NCI-H345 (cell line): ENCODE measurements around the gene SRP9.
"Not testable (repeated sequence)": the region's sequence is repeated elsewhere in the genome, so short reads cannot be mapped to it uniquely, and the experiment has no call there.

ENCODE experiments used
- DNase-seq: peaks from one replicate; lab custom pipeline; 2025; lab: John Stamatoyannopoulos, UW

The SRP9 gene

DNA sequence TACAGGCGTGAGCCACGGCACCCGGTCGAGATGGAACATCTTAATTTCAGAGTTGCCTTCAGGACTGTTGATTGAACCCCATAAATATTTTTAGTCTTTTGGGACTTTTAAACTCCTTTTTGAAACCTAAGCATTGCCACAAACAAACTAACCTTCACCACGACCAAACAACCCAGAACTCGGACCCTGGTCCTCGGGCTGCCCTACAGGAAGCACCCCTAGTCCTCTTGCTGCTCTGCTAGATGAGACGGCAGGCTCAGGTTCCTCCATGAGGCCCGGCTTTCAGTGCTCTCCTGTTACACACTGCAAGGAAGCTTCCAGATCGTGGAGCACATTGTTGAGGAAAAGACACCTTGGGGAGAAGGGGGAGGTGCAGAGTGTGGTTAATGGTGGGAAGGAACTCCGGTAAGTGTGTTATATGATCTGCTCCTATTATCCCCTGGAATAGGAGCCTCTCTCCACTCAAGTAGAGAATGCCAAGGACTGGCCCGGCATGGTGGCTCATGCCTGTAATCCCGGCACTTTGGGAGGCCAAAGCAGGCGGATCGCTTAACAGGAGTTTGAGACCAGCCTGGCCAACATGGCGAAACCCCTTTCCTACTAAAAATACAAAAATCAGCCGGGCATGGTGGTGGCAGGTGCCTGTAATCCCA, 38.0 kb downstream of the SRP9 start:
- no peak for DNase-seq

GRCh38 chr1:225816643-225817538, 39.3 kb downstream of the SRP9 start:
- no peak for DNase-seq

DNA sequence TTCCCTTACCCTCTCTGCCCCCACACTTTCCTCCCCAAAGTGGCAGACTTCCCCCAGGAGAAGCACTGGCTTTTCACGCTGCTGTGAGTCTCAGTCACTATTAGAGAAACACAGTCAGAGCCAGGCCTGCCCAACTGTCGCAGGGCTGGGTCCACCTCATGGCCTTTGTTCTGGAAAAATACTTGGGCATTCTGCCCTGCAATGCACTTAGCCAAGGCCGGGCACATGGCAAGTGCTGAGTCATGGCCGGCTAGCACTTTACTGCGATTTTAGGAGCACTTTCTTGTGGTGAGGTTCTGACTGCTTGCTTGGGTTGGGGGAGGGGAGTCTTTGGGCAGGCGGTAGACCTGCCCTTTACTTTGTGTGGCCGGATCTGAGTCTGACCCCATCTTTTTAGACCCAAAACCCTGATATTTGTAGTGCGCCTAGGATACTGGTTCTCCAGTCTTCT, 40.0 kb downstream of the SRP9 start:
- DNase-seq, result no peak

GRCh38 chr1:225818229-225818628, 40.6 kb downstream of the SRP9 start:
- DNase-seq, result no peak

DNA sequence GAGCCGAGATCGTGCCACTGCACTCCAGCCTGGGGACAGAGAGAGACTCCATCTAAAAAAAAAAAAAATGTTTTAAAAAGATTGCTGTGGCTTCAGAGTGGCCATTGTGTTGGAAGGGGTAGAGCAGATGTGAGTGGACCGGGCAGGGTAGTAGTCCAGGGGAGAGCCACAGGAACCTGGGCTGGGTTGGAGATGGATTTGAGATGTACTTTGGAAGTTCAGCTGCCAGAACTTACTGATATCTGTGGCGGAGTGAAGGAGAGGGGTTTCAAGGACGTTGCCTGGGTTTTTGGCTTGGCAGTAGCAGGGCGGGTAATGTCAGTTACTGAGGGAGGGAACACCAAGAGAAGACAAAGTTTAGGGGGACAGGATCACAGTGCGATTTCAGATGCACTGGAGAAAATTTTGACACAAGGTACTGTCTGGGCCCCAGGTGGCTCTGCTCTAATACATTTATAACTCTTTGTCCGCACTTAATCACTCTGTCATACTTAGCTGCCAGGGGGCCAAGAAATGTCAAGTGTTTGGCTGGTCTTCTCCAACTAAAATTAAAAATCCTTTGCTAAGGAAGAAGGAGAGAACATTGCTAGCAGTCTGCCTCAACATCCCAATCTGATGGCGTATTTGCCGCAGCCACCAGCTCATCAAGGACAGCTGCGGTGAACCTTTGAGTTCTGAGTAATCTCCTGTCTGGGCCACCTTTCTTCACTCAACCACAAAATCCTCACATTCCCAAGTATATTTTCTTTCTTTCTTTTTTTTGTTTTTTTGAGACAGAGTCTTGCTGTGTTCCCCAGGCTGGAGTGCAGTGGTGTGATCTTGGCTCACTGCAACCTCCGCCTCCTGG, 41.9 kb downstream of the SRP9 start:
- DNase-seq, result no peak

DNA sequence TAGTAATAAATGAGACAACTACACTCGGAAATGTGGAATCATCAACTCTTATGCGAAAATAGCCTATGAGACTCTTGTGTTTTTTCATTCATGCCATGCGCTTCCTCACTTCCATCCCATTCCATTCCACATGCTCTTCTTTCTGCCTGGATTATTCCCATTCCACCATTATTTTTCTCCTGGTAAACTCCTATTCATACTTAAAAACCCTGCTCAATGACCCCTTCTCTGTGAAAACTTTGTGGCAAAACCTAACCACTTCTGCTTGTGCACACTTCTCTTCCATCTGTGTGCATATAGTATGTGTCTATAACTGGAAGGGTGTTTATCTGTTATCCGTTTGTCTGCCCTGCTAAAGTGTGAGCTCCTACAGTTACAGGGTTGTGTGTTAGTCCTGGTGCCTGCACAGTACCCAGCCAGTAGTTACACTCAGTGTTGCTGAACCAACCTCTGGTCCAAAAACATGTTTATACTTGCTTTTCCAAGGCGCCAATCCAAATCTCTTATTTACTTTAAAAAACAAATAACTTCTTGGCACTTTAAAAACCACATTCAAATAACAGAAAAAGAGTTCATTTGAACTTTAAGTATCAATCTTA, 43.0 kb downstream of the SRP9 start:
- no peak for DNase-seq

- DNase-seq, result no peak
Observed at GRCh38 chr1:225822655-225823403, 45.2 kb downstream of the SRP9 start.

DNA sequence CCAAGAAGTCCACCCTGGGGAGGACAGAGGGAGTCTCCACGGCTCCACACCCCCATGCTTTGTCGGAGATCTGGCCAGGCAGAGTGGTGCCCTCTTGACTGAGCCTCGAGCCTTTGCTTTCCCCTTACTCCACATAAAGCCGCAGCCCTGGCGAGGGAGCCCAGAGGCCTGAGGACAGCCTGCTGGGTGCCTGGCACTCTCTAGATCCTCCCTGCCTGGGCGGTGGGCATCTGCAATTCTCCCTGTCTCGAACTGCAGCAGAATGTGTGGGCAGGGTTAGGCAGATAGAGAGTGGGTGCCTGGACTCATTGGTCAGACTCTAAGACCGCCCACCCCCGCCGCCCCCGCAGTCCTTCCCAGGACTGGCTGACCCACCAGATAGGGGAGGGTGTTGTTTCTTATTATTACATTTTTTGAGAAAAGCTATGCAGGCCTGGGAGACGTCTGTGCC, 46.2 kb downstream of the SRP9 start:
- no peak for DNase-seq

DNA sequence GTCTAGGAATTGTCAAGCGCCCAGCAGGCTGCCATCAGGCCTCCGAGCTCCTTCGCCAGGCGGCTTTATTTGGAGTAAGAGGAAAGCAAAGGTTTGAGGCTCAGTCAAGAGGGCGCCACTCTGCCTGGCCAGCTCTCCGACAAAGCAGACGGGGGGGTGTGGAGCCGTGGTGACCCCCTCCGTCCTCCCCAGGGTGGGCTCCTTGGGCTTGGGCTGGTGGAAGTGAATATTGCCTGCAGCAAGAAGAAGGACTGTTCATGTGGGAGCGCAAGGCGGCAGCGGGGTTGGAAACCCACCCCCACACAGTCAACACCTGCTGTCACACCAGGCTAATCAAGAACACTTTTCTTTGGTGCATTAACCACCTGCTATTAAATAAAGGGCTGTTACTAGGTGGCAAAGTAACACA, 46.9 kb downstream of the SRP9 start:
- peak; percentile 80 for DNase-seq

DNA sequence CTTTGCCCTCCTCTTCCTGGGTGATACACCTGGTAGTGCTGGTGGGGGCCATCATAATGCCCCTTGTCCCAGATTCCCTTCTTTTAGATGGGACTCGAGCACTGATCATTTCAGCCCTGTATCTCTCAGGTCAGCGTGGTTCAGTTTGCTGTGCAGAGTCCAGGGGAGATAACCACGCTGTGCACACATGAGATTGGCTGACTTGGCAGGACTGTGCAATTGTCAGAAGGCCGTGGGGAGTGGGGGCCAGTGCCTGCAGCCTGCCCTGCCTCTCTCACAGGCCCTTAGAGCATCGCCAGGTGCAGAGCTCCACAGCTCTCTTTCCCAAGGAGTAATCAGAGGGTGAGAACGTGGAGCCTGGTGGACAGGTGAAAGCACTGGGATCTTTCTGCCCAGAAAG, 47.5 kb downstream of the SRP9 start:
- peak; percentile 48 for DNase-seq

- peak; percentile 46 for DNase-seq
Observed at GRCh38 chr1:225825607-225826007, 48.0 kb downstream of the SRP9 start.

- no peak for DNase-seq
Observed at GRCh38 chr1:225827076-225827475, 49.5 kb downstream of the SRP9 start.

DNA sequence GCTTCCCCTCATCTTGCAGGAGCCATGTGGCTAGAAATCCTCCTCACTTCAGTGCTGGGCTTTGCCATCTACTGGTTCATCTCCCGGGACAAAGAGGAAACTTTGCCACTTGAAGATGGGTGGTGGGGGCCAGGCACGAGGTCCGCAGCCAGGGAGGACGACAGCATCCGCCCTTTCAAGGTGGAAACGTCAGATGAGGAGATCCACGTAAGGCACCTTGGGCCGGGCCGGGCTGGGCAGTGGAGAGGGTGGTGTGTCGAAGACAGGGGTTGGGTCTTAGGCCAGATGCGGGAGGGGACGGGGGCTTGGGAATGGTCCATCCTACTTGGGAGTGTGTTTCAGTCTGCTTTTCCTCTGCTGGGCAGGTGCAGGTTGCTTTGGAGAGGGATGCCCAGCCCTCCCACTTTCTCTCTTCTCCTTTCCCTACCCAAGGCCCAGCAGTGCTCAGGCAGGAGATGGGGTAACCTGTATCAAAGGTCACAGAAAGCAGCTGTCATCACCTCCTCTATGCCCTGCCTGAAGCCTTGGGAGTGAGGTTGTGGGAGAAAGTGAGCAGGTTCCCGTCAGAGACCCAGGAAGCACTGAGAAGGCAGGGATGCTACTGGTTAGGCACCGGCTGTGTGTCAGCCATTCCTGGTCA, 51.2 kb downstream of the SRP9 start:
- no peak for DNase-seq

DNA sequence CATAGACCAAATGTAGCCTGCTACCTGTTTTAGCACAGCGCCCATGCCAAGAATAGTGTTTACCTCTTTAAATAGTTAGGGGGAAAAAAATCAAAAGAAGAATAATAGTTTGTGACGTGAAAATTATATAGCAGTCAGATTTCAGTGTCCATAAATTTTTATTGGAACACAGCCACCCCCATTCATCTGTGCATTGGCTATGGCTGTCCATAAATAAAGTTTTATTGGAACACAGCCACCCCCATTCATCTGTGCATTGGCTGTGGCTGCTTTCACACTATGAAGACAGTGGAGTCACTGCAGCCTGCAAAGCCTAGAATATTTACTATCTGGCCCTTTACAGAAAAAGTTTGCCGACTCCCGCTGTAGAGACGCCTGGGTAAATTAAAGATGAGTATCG, 53.2 kb downstream of the SRP9 start:
- no peak for DNase-seq

DNA sequence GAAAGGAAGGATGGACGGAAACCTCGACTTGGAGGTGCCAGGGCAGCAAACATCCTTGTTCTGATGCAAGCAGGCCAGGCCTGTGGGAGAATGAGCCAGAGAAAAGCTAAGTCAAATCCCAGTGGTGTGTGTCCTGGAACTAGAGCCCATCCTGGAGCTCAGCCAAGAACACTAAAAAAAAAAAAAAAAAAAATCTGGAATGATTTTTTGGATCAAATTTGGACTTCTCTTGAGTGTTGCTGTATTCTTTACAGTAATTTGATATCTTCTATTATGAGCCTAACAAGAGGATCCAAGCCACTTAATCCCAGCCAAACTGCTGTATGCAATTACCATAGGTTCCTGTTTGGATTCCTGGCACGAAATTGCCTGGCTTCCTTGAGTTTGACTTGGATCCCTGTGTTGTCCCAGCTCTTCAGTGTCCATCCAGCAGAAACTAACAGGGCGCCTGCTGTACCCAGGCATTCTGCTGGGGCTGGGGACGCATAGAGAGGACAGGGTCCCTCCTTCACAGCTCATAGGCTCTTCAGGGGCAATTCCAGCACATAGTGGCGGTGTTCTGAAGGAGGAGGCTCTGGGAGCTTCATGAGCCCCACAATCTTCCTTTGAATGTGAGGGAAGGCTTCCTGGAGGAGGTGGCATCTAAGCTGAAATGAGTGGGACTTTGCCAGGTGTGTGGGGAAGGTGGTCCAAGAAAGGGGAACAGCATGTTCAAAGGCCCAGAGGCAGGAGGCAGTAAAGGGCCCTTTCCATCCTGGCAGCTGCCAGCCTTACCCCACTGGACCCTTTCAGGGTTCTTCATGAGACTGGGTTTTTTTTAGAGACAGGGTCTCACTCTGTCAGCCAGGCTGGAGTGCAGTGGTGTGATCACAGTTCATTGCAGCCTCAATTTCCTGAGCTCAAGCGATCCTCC, 57.0 kb downstream of the SRP9 start:
- peak; percentile 22 for DNase-seq

DNA sequence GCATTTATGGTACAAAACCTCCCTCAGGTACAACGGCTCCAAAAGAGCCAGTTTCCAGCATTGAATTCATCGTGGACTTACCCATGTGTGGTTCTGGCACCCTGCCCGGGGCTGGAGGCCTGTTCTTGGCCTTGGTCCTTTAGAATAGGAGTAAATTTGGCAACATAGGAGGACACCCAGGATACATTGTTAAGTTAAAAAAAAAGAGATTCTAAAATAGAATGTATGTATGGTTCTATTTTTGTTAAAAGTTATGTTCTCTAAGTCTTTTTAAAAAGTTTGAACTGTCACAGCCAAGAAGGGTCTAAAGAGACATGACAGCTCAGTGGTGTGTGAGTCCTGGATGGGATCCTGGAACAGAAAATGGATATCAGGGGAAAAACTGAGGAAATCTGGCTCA, 58.2 kb downstream of the SRP9 start:
- no peak for DNase-seq

DNA sequence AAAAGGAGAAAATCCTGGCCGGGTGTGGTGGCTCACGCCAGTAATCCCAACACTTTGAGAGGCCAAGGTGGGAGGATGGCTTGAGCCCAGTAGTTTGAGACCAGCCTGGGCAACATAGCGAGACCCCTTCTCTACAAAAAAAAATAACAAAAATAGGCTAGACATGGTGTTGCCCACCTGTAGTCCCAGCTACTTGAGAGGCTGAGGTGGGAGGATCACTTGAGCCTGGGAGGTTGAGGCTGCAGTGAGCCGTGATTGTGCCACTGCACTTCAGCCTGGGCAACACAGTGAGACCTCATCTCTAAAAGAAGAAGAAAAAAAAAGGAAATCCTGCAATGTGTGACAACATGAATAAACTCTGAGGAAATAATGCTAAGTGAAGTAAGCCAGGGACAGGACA, 58.7 kb downstream of the SRP9 start:
- not testable (repeated sequence) for DNase-seq

DNA sequence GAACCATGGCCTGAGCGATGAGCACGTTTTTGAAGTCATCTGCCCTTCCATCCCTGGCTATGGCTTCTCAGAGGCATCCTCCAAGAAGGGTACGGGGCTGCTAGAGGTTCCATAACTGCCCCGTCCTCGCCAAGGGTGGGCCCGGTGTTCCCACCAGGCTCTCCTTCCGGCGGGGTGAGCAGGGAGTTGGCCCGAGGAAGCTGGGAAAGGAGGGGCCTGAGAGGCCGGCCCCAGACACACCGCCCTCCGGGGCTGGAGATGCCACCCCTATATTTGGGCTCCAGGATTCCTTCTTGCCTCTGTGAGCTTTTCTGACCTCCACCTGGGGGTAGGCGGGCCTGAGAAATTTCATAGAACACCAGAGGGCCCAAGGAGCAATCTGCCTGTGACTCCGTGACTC, 61.2 kb downstream of the SRP9 start:
- no peak for DNase-seq
